HG02852 (cell line): ENCODE results near the gene RAVER2.
A peak's percentile ranks its signal among the peaks of the same experiment; 100 is the strongest.

Experiments used
- ATAC-seq: cut with Tn5 transposase; IDR thresholded peaks from one replicate; pipeline ENCODE4 v1.9.1; 2021; ENCODE audit warnings: mild to moderate bottlenecking, moderate library complexity; ENCODE audit not compliant: unreplicated experiment

RAVER2 gene

DNA sequence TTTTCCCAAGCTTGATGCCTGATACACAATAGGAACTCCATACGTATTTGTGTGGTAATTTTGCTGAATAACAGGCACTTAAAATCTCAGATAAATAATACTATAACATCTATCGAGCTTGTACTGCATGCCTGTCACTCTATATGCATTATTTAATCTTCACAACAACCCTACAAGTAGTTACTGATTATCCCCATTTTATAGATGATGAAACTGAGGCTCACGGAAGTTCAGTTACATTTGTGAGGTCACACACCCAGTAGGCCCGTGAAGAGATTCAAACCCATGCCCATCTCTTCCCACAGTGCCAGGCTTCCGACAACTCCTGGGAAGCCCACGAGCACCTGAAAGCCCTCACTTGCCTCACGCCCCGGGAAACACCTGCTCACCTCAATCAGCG, 98.8 kb downstream of the RAVER2 start:
- ATAC-seq, result no peak

DNA sequence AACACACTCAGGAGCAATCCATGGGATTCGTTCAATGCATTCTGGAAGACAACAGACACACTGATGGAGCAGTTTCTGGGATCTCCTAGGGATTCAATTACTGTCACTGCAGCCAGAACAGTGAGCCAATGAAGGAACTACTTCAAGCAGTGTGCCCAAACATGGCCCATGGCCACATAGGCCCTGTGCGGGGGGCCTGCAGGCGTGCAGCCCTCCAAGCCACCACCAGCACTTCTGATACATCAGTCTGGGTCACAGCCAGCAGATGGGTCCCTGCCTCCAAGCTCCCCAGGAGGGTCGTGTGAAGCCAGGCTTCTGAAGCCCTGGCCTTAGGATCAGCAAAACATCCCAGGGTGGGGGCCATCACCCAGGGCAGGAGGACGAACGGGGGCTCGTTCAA, 99.3 kb downstream of the RAVER2 start:
- no peak for ATAC-seq

DNA sequence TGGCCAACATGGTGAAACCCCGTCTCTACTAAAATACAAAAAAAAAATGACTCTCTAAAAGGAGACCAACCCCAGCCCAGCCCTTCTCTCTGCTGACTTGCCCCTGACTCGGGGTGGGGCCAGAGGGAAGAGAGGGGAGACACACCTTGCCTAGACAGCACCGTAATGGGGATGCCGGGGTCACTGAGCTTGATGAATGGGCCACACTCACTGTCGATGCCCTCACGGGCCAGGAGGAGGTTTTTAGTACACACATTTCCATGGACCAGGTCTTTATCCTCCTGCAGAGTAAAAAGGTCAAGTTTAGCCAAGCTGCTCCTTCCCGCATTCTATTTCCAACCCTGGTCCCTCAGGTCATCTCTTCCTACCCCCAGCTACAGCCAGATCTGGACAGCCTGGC, 99.7 kb downstream of the RAVER2 start:
- no peak for ATAC-seq

DNA sequence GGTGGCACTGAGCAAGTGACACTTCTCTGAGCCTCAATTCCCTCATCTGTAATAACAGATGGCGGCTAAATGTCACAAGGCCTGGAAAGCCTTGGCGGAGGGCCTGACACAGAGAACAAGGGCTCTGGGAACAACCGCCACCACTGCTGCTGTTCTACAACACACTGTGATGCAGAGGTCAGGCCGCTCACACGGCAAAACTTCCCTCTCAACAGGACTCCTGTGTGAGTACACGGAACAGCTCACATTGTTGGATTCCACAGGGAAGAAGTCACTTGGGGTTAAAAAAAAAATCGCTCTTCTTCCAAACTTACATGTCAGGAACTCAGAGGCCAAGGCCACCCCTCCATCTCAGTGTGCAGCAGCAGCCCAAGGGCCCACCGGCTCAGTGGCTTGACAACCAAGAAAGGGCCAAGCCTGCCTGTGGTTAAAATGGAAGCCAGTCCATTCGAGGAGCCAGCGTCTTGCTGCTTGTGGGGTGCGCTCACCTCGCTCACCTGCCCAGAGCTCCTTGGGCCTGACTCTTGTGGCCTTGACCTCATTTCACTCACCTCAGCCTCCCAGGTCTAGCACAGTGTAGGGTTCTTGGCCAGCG, 101.1 kb downstream of the RAVER2 start:
- ATAC-seq, result no peak

DNA sequence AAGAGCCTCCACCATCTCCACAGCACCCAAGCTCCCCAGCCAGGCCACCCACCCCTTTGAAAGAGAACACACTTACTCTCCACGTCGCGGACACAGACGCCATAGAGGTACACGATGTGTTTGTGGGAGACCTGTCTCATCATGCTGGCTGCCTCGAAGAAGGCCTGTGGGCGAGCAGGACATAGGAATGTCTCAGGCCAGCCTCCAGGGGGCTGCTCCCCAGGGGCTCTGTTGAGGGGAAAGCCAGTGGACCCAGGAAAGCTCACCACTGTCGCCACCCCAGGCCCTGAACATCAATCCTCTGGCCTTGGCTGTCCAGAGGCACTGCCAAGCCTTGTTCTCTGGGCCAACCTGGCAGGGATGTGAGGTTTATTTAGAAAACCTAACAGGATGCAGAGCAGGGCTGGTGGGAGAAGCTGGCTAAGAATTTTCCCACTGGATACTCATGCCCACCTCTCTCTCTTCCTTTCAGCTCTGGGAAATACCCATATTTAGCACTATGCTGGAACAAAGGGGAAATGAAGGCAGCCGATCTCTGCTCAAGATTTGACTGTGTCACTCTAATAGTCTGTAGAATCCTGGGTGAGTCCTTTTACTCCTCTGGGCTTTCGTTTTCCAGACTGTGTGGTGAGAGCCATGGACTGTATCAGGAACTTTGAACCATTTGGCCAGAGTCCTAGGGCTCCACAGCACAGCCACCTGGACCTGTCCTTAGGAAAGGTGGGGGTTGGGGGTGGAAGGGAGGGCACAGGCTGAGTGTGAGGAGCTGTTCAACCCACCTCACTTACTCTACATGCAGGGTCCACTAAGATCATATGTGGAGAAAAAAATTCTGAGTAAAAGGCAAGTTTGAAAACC, 101.9 kb downstream of the RAVER2 start:
- no peak for ATAC-seq

DNA sequence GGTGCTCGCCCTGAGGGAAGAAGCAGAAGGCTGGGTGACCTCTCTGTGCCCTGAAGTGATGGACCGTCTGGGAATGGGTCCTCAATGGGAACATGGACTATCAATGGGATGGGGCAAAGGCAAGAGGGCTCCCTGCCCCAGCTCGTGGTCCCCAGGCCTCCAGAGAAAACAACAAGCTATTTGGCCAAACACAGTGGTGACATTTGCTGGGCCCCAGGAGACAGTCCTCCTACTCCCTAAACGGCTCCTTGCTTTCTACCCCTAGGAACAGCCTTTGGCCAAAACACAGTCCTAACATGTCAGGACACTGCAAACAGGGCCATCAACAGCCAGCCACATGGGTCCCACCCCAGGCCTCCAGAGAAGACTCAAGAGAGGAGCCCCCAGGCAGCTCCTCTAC, 102.8 kb downstream of the RAVER2 start:
- no peak for ATAC-seq

DNA sequence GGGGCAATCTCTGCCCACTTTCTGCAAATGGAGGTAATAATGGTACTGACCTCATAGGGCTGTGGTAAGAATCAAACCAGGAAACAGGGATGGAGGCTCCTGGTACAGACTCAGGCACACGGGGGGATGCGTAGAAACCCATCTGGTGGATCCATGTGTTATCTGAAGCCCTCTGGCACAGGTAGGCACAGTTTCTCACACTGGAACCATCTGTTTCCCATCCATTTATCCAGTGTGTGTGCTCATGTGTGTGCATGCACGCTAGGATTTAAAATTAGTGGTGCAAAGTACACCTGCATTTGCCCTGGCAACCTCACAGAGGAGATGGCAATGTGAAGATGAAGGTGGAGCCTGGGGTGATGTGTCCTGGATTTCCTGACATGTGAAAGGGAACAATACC, 103.3 kb downstream of the RAVER2 start:
- no peak for ATAC-seq

DNA sequence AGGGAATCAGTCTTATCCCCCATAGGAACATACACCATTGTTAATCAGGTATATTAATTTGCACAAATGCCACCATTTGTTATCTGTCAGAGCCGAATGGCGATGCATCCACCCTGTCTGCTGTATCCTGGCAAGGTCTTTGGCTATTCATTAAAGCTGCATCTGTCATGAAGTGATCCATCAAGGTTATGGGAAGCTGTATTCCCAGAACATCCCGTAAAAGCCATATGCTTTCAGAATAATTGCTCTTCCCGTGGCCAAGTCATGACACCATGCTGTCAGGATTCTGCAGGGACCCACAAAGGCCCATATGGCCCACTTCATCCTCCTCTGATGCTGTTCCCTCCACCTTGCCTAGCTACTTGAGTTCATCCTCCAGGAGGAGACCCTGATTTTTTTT, 103.9 kb downstream of the RAVER2 start:
- no peak for ATAC-seq

DNA sequence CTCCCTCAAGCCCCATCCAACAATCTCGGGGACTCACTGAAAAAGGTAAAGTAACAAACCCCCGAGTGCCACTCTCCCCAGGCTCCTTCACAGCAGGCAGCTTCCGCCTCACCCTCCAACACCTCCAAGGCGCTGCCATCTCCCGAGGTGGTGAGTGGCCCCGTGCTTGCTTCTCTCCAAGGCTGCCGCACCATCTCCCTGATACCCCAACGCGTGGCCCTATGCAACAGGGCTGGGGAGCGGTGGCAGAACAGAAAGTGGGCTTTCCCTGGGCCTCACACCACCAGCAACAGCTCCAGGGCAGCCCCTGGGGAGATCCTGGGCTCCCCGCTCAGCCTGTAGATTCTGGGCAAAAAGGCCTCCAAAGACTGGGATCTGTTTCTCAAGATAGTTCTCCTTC, 105.1 kb downstream of the RAVER2 start:
- no peak for ATAC-seq

DNA sequence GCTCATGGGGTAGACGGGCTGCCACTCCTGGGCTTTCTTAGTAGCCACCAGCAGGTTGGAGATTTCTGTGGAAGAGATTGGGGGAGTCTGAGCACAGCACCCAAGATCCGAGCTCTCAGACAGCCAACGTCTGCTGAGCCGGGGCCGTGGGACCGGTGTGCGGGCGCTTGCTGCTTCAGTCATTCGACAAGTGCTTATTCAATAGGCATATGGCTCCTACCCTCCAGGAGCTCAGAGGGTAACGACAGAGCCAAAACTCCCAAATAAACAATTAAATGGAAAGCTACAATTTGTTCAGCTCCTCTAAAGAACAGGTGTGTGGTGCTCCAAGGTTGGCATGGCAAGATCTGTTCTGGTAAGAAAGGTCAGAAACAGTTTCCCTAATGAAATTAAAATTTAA, 106.0 kb downstream of the RAVER2 start:
- ATAC-seq, result no peak

DNA sequence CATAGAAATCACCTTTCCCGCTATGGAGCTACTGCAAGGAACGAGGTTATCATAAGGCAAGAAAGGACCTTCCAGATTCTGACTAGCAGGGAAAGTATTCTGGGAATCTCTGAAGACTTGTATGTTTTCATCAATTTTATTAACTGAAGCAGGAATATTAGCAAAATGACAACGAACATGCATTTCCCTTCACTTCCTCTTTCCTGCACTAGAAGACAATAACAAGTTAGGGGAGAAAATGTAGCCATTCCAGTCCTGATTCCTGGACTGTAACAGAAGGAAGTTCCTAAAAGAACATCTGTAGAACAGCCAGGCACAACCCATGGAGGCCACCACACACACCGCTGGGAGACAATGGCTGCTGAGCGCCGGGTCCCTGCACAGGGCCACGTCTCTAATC, 106.8 kb downstream of the RAVER2 start:
- ATAC-seq, result no peak

DNA sequence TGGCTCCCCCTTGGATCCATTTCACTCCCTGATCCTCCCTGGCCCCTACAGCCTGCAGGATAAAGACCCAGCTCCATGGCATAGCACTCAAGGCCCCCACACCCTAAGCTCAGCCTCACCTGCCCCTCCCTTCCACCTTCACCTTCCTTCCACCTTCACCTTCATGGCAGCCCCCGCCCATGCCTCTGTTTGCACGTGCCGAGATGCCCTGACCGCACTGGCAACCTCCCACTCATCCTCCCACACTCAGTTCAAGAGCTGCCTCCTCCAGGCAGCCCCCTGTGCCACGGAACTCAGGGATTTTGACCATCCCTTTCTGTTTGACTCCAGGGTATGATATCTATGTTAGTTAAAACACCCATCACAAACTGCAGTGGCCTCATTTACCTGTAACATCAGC, 109.8 kb downstream of the RAVER2 start:
- no peak for ATAC-seq

DNA sequence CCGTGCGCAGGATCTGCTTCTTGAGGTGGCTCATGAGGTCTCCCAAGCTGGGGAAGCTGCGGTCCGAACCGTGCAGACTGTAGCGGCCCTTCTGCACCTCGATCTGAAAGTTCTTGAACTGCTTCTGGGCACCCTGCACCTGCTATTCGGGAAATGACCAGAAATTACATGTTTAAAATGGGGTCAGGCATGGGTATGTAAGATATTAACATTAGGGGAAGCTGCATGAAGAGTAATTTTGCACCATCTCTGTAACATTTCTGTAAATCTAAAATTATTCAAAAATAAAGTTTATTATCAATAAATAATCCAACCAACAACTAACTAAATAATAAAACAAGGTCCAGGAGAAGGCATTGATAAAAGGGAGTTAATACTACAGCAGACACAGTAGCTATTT, 110.7 kb downstream of the RAVER2 start:
- ATAC-seq, result no peak

DNA sequence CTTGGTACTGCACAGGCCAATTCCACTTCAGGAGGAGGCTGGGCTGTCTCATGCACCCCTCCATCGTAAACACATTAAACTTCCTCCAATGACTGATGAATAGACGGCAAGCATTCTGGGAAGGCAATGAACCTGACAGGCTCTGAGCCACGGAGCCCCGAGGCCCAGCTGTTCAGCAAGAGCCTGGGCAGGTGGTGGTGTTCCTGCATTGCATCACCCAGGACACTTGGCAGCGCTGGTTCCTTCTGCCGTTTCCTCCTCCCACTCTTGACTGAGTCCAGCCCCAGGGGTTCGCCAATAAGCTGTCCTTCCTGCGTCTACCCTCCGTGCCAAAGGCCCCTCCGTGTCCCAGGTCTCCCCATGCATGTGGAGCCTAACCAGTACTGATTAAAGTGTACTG, 111.7 kb downstream of the RAVER2 start:
- no peak for ATAC-seq

DNA sequence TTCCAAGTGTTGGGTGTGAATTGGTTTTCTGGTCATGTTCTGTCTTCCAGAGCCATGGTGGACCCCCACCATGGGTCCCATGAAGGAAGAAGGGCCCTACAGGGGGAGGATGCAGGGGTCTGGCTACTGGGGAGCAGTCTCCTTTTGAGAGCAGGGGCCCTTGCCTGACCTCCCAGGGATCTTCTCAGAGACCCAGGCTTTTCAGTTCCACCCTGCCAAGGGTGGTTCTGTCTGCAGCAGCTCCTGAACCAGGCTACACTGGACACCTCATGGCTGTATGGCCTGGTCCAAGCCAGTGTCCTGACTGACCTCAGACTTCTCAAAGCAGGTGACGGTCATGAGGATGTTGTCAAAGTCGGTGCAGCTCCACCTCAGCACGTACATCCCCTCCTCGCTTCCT, 112.5 kb downstream of the RAVER2 start:
- ATAC-seq, result no peak

DNA sequence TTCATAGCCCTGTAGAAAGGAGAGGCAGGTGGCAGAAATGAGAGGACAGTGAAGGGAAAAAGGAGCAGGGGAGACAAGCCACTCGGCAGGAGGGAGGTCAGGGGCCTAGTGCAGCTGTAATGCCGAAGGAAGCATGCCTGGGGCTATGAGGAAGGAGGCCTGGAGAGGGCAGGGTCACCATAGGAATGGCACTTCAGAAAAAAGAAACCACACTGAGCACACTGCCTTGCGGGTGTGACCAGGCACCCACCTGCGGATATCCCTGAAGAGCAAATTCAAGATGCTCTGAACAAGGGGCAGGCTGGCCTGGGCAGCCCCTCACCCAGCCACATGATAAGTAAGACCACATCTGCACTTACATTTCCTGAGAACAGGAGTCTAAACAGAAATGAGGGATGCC, 116.7 kb downstream of the RAVER2 start:
- ATAC-seq, result no peak

DNA sequence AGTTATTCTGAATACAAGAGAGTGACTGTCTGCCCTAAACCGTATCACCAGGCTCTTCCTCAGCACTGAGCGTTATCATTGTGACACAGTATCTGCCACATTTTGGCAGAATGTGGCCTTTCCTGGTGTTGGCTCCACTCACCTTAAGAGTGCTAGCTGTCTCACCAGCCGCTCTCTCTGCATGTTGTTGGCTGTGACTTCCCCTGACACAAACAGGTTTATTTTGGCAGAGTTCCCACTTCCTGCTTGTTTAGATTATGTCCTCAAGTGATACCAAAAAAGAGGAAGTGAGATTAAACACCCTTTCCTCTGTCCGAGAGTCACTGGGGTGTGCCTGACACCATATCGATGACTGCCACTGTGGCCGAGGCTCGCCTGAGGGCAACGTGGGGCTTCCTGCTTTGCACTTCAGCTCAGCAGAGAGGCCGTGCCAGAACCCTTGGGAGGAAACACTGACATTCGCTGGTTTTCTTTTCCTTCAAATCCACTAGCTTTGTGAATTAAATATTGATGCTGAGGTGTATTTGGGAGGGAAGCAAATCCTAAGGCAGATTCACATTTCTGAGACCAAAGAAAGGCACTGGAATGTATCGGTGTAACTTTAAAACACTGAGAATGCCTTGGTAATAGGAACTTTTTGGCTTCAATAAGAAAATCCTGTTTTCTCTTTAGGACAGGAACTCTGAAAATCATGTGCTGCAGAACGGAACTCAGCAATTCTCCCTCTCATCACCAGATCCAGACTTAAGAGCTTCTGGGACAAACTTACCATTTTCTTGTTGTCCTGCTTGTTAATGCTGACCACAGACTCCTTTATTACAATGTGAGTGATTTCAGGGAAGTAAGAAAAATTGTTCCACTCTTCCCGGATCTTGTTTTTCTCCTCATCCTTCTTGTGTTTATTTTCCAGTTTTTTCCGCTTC, 119.4 kb downstream of the RAVER2 start:
- peak; percentile 100 for ATAC-seq

DNA sequence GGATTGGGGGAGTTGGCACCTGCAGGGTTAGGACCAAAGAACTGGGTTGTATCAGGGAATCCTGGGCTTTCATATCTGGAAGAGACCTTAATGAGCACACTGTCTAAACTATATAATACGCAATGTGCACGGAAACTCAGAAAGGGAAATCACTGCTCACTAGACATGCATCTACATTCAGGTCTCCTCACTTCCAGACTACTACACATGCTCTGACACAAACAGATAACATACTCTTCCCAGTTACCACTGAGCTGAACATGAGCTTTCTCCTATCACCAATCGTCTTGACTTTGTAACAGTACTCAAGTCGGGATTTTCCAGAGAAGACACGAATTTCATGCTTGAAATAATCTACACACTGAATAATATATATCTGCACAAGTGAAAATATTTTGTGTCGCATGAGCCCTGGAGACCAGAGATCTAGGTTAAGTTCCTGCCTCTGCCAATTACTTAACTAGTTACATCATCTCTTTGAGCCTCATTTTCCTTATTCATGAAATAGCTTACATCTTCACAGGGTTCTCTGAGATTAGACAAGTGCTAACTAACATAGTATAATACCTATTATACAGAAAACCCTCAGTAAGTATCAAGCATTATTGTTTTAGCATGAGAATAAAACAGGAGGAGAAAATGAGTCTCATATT, 120.4 kb downstream of the RAVER2 start:
- no peak for ATAC-seq

DNA sequence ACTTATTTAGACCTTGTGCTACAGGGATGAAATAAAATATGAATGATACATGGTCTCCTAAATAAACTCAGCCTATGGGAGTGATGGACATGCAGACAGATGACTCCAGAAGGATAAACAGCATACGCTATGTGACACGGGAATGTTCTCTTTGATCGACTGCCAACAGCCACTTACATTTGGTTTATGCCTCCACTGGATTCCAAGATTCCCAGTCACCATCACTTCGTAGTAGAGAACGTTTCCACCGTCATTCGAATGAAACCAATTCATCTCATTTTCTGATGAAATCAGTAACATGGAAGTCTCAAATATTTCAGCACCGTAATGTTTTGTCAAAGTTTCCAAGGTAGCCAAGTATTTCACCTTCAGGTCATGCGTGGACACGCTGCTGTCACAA, 121.8 kb downstream of the RAVER2 start:
- no peak for ATAC-seq

DNA sequence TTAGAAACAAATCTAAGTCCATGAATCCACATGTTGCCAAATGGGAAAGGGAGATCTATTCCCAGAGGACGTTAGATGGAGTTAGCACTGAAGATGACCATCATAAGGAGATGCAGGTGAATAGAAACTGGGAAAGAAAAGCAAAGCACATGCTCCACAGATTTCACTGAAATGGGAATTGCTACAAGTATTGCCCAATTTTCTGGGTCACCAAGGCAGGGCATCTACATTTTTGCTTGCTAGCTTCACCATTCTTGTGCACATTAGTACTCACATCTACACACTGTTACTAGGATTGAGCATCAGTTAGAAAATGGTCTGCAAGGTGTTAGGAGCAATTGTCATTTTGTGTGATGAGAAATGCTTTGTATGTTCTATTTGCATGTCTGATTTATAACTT, 122.4 kb downstream of the RAVER2 start:
- no peak for ATAC-seq

DNA sequence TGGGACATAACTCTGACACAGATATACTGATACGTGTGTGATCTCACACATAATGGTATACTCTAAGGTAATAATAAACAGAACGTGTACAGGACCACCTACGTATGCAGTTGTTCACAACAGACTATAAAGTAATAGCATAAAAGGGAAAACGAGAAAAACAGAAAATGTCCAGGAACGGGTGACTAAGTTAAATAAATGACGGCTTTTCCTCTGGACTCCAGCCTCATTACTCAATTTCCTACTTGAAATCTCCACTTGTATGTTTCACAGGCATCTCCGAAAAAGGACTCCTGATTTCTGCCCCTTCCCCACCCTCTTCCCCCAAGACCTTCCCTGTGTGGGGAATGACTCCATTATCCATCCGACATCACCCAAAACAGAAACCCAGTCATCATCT, 126.4 kb downstream of the RAVER2 start:
- no peak for ATAC-seq
